MCF 10A (cell line): ENCODE measurements around the gene NTN1. TPM values are rescaled to one million over a fixed set of nuclear protein-coding genes. Genes with fewer than 3 reads are reported as not detected.

ENCODE experiments used
- BruUV-seq: library from RNA; stranded (reverse); fragments of 400-500 nt; replicated peaks from 2 replicates; lab custom pipeline; 2021; lab: Mats Ljungman, UMichigan
- CTCF ChIA-PET: fragments of 300-600 bp; sonication (Branson Sonifier 250); formaldehyde crosslinking; extraction: SDS; loops from one replicate; lab custom pipeline; 2021; ENCODE audit warnings: antibody characterized with exemption, inconsistent platforms; lab: Yijun Ruan, JAX
- POLR2A ChIA-PET: fragments of 300-600, 350-650 bp; sonication (Branson Sonifier 250); formaldehyde crosslinking; extraction: SDS; loops from one replicate; lab custom pipeline; 2020; ENCODE audit warnings: antibody characterized with exemption, inconsistent platforms; lab: Yijun Ruan, JAX
- DNase-seq: peaks from one replicate; pipeline ENCODE4 v3.0.0-alpha.2; 2018; ENCODE audit not compliant: unreplicated experiment
- H3K27ac Mint-ChIP-seq: one replicate; pipeline ENCODE4 v1.8.0; 2022; ENCODE audit warnings: mild to moderate bottlenecking, low read depth, mixed read lengths; ENCODE audit not compliant: unreplicated experiment
- H3K27me3 Mint-ChIP-seq: one replicate; pipeline ENCODE4 v1.8.0; 2022; ENCODE audit warnings: mixed read lengths; ENCODE audit not compliant: insufficient read depth, unreplicated experiment
- H3K36me3 Mint-ChIP-seq: one replicate; pipeline ENCODE4 v1.8.0; 2022; ENCODE audit warnings: mild to moderate bottlenecking, moderate library complexity, mixed read lengths; ENCODE audit not compliant: insufficient read depth, unreplicated experiment
- H3K4me1 Mint-ChIP-seq: one replicate; pipeline ENCODE4 v1.8.0; 2022; ENCODE audit warnings: mixed read lengths; ENCODE audit not compliant: insufficient read depth, unreplicated experiment
- H3K4me3 Mint-ChIP-seq: one replicate; pipeline ENCODE4 v1.8.0; 2022; ENCODE audit warnings: mild to moderate bottlenecking, moderate library complexity, mixed read lengths; ENCODE audit not compliant: unreplicated experiment
- H3K9me3 Mint-ChIP-seq: one replicate; pipeline ENCODE4 v1.8.0; 2022; ENCODE audit warnings: mixed read lengths; ENCODE audit not compliant: unreplicated experiment
- CTCF ChIP-seq: fragments of 200-600 bp; IDR thresholded peaks from one replicate; pipeline ENCODE4 v1.8.0; 2022; ENCODE audit warnings: antibody characterized with exemption, mild to moderate bottlenecking; ENCODE audit not compliant: unreplicated experiment
- intact Hi-C: fragments of 100-400 bp; cut with micrococcal nuclease; formaldehyde crosslinking; loops from 2 replicates; pipeline ENCODE4 v1.14.1; 2022
- total RNA-seq: library from RNA; stranded (reverse); gene quantifications from 2 replicates; pipeline ENCODE4 v1.2.3, GENCODE V29; 2022

Gene NTN1
- total RNA-seq, 1 experiment from 2014 or later = 0.23 TPM

- BruUV-seq = no TSS peak
- Mint-ChIP-seq H3K4me3 (no peak overlapping the region), H3K27me3 (no peaks in the 10 kb centered on the region), H3K27ac (no peak overlapping the region), H3K9me3 (no peaks in the 10 kb centered on the region), H3K36me3 (no peaks in the 10 kb centered on the region), H3K4me1 (no peaks in the 10 kb centered on the region)
- DNase-seq = no peak
- no peak for TF ChIP-seq CTCF
- intact Hi-C loops = no loop called here
- CTCF ChIA-PET = no interaction called here
- POLR2A ChIA-PET = interaction anchor here (0.7 kb wide), 1 partner anchor 191 kb away, joined by 3 read pairs; no protein-coding TSS in a partner anchor
Measured at GRCh38 chr17:9234389-9234945, 213.2 kb downstream of the NTN1 start.

- no peaks in the 10 kb centered on the region for H3K9me3 Mint-ChIP-seq
- no peaks in the 10 kb centered on the region for H3K4me1 Mint-ChIP-seq
- TF ChIP-seq CTCF = no peak
- H3K27ac Mint-ChIP-seq = no peak overlapping the region
- DNase-seq = no peak
- intact Hi-C loops = no loop called here
- no peaks in the 10 kb centered on the region for H3K27me3 Mint-ChIP-seq
- H3K36me3 Mint-ChIP-seq = no peaks in the 10 kb centered on the region
- H3K4me3 Mint-ChIP-seq = no peak overlapping the region
- POLR2A ChIA-PET = no interaction called here
- CTCF ChIA-PET = interaction anchor here (0.5 to 0.7 kb wide), 2 partner anchors 244 to 470 kb away, joined by 3 to 4 read pairs; no protein-coding TSS in a partner anchor
- BruUV-seq = no TSS peak
Measured at GRCh38 chr17:9235346-9235745, 214.0 kb downstream of the NTN1 start.

GRCh38 chr17:9236286-9237052 lies 215.2 kb downstream of the NTN1 start:
- intact Hi-C loops = no loop called here
- Mint-ChIP-seq H3K27me3 (no peaks in the 10 kb centered on the region), H3K9me3 (no peaks in the 10 kb centered on the region), H3K36me3 (no peaks in the 10 kb centered on the region), H3K4me1 (no peaks in the 10 kb centered on the region), H3K27ac (no peak overlapping the region), H3K4me3 (no peak overlapping the region)
- CTCF ChIA-PET = interaction anchor here (1.1 kb wide), 1 partner anchor 55 kb away, joined by 3 read pairs; no protein-coding TSS in a partner anchor
- BruUV-seq = no TSS peak
- POLR2A ChIA-PET = no interaction called here
- TF ChIP-seq CTCF = no peak
- DNase-seq = no peak

- CTCF ChIA-PET = interaction anchor here (1.0 to 1.1 kb wide), 2 partner anchors 54 to 286 kb away, joined by 3 to 4 read pairs; no protein-coding TSS in a partner anchor
- intact Hi-C loops = no loop called here
- no peak for DNase-seq
- TF ChIP-seq CTCF = no peak
- no TSS peak for BruUV-seq
- H3K4me1 Mint-ChIP-seq = no peaks in the 10 kb centered on the region
- H3K27ac Mint-ChIP-seq = no peak overlapping the region
- no peaks in the 10 kb centered on the region for H3K36me3 Mint-ChIP-seq
- POLR2A ChIA-PET = interaction anchor here (1.0 kb wide), 1 partner anchor 20 kb away, joined by 3 read pairs; no protein-coding TSS in a partner anchor
- no peak overlapping the region for H3K4me3 Mint-ChIP-seq
- H3K27me3 Mint-ChIP-seq = no peaks in the 10 kb centered on the region
- no peaks in the 10 kb centered on the region for H3K9me3 Mint-ChIP-seq
Measured at GRCh38 chr17:9237053-9237410, 215.7 kb downstream of the NTN1 start.
